ENCODE measurements around the gene KIF3B.
"Not testable (repeated sequence)": the region's sequence is repeated elsewhere in the genome, so short reads cannot be mapped to it uniquely, and the experiment has no call there.

Gene KIF3B

GRCh38 chr20:32333181-32333987 lies 55.9 kb downstream of the KIF3B start:
- no peak for DNase-seq

DNA sequence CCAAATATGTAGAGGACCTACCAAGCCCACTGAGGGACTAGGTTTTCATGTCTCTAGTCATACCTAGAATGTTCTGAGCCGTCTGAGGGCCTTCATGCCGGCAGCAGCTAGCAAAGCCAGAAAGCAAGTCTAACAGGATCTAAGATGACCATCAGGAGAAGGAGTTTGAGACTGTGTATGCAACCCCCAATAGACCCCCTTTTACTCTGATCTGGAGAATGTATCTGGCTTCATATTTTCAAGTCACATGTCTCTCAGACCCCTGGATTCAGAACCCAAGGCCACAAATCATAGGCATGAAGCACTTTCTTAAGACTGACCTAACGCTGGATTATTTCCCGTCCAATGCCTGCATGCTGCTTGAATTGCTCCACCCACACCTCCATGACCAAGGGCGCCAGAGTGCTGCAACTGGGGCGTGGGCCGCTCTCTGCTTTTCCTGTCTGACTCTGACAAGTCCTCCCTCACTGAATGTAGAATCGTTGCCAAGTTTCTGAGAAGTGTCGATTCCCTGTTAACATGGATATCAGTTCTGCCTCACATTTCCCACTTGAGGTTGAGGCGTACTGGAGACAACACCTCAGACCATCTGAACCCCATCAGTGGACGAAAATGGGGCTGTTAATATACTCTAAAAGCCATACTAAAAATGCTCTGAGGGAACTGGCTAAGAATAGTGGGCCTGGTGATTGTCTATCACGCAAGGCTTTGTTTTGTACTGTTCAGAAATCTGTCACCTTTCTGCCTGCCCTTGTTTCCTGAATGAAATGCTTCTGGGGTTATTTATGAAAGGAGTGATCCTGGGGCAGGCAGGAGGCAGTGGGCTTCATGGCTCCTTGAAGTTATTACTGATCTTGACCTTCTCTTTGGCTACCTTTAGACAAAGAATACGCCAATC lies 56.8 kb downstream of the KIF3B start:
- peak; percentile 12 for DNase-seq

GRCh38 chr20:32336918-32337347 lies 59.5 kb downstream of the KIF3B start:
- no peak for DNase-seq

DNA sequence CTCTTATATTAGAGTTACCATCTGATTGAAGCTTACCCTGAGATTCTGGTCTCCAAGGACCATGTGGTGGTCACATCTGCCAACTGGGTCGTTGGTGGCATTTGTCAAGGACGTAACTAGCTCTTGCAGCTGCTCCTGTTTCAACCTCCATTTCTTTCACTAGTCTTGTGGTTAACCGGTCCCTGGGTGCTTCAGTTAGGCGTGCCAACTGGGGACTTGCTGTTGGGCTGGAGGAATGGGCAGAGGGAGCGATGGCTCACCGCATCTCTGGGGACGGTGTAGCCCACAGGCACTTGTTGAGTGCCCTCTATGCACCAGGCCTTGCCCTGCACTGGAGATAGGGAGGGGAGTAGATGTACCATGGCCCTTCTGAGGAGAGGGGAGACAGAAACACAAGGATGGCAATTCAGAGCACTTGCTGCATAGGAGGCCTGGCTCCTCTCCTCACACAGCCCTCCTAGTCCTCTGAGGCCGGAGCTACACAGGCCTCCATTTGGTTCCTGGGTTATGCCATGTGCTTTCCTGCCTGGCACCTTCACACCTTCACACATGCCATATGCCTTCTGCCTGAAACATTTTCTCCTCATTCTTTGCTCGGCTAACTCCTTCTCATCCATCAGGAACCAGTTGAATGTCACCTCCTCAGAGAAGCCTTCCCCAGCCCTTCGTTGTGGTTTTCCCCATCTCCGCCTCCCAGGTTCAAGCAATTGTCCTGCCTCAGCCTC lies 60.6 kb downstream of the KIF3B start:
- no peak for DNase-seq

DNA sequence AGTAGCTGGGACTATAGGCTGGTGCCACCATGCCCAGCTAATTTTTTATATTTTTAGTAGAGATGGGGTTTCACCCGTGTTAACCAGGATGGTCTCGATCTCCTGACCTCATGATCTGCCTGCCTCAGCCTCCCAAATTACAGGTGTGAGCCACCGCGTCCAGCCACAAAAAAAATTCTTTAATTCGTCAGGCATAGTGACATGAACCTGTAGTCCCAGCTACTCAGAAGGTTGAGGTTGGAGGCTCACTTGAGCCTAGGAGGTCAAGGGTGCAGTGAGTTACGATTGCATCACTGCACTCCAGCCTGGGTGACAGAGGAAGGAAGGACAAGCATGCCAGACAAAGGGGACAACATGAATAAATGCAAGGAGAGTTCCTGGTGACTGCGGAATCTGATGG lies 61.2 kb downstream of the KIF3B start:
- no peak for DNase-seq

DNA sequence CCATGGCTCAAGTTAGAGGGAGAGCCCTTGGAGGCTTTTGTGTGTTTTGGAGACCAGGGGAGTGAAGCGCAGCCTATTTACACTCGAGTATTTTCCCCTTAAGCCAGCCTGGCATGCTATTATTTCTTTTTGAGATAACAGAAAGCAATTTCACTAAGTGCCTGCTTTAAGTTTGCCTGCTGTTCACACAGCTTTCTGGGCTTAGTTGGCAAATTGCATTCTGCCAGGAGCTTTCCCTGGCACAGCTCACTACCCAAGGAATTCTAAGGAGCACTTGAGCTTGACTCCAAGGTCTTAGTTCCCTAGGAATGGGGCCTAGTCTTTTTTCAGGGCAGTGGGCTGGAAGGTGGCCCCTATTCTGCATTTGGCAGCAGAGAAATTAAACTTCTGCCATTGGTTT lies 61.7 kb downstream of the KIF3B start:
- no peak for DNase-seq

DNA sequence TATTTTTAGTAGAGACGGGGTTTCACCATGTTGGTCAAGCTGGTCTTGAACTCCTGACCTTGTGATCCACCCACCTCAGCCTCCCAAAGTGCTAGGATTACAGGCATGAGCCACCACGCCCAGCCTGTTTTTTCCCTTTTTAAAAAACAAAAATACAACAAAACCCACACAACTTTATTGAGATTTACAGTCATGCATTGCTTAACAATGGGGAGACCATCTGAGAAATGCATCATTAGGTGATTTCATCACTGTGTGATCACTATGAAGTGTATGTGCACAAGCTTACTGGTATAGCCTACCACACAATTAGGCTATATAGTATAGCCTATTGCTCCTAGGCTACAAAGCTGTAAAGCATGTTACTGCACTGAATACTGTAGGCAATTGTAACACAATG lies 63.6 kb downstream of the KIF3B start:
- not testable (repeated sequence) for DNase-seq

DNA sequence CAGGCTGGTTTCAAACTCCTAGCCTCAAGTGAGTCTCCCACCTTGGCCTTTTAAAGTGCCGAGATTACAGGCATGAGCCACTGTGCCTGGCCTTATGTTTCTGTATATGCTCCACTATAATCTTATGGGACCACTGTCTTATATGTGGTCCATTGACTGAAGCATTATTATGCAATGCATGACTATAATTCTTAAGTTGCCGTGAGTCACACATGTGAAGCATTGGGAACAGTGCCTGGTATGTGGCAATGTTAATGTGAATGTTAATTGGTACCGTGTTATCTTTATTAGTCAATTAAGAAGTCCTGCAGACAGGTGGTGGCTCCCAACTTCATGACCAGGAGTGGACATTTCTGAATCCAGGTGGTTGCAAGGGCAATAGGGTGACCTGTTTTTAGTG lies 66.0 kb downstream of the KIF3B start:
- DNase-seq, result no peak

DNA sequence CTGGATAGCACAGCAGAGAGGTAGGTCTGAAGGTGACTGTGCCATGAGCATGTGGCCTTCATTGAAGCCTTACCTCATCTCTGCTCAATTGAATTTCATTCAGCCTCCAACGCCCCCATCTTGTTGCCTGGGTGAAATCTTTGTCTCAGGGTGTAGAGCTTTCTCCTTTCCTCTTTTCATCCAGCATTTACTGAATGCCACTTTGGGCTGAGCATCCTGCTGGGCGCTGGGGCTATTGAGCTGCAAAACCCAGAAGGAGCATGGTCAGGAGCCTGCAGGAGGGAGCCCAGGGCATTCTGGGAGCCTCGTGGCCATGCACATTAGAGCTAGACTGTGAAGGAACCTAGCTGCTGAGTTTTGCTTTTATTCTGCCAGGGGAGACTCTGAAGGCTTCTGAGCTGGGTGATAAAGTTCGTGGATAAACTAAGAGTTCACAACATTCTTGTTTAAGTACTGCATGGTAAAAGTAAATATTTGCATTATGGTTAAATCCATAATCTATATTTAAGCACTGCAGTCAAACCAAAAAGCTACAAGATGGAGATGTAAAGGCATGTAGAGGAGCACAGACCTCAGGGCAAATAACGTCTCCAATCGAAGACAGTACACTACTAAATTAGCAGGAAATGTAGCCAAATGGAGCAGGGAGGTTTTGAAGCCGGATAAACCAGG lies 67.5 kb downstream of the KIF3B start:
- DNase-seq, result no peak

DNA sequence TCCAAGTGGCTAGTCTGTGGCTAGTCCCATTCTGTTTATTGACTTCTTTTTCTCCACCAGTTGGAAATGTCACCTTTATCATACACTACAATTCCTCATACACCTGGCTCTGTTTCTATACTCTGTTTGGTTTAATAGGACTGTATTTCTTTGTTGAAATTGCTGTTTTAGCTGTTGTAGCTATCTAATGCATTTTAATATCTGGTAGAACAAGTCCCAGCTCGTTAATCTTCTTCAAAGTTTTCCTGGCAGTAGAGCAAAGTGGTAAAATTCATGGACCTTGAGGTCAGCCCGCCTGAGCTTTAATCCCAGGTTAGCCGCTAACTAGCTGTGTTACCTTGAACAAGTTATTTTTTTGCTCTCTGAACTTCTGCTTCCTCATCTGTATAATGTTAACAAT lies 70.8 kb downstream of the KIF3B start:
- no peak for DNase-seq

GRCh38 chr20:32350421-32350820 lies 73.0 kb downstream of the KIF3B start:
- no peak for DNase-seq

GRCh38 chr20:32352121-32352720 lies 74.8 kb downstream of the KIF3B start:
- no peak for DNase-seq

- no peak for DNase-seq
Measured at GRCh38 chr20:32353848-32354496, 76.5 kb downstream of the KIF3B start.

GRCh38 chr20:32354592-32355416 lies 77.4 kb downstream of the KIF3B start:
- no peak for DNase-seq

DNA sequence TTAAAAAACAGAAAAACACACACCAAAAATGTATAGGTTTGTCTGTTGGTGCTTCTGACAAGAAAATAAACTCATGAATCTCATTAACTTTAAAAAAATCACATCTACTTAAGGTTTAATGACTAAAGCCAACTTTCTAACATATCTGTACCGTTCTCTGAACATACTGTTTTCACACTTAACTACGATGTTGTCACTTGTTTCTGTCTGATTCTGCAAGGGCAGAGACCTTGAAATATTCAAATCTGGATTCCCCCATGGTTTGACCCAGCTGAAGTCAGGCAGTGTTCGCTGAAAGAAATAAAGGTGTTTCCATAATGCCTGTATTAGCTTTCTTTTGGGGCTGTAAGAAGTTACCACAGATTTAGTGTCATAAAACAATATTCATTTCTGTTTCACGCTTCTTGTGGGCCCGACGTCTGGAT lies 78.0 kb downstream of the KIF3B start:
- DNase-seq, result no peak

- not testable (repeated sequence) for DNase-seq
Measured at GRCh38 chr20:32355907-32356621, 78.6 kb downstream of the KIF3B start.

GRCh38 chr20:32356622-32357374 lies 79.3 kb downstream of the KIF3B start:
- no peak for DNase-seq

DNA sequence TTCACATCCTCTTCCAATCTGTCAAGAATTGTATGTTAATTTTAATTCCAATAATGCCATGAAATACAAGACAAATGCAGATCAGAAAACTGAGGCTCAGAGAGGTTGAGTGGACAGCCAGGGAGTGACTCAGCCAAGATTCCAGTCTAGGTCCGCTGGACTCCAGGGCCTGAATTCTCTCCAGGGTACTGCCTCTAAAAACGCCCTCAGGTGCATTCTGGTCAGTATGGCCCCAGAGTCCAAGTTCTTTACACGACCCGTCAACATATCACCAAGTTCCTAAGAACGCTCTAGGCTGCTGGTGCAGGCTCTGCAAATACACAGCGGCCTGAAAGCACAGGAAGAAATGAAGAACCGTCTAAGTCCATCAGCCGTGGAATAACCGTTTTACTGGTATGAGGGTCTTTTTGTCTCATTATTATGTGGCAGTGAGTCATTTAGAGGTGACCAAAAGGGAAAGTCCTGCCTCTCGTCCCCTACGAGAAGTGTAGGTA lies 80.0 kb downstream of the KIF3B start:
- DNase-seq, result no peak
